GM19324 (cell line): Measurements from ENCODE around the gene SHISA5.
A peak's percentile ranks its signal among the peaks of the same experiment; 100 is the strongest.
"Not testable (repeated sequence)": the region's sequence is repeated elsewhere in the genome, so short reads cannot be mapped to it uniquely, and the experiment has no call there.

ENCODE experiments used
- ATAC-seq: cut with Tn5 transposase; IDR thresholded peaks from one replicate; pipeline ENCODE4 v1.9.1; 2021; ENCODE audit warnings: mild to moderate bottlenecking, moderate library complexity; ENCODE audit not compliant: unreplicated experiment, low FRiP score

The SHISA5 gene

DNA sequence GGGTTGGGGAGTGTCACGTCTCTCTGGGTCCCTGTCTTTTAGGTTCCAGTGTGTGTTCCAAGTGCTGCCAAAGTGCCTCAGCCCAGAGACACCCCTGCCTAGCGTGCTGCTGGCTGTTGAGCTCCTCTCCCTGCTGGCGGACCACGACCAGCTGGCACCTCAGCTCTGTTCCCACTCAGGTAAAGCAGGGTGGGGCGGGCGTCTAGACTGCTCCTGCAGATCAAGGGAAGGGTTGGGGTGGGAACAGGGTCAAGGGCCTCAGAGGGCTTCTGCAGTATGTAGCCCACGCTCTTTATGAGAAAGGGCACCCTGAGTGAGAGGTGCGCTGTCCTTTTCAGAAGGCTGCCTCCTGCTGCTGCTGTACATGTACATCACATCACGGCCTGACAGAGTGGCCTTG, 40.3 kb downstream of the SHISA5 start:
- ATAC-seq: no peak

DNA sequence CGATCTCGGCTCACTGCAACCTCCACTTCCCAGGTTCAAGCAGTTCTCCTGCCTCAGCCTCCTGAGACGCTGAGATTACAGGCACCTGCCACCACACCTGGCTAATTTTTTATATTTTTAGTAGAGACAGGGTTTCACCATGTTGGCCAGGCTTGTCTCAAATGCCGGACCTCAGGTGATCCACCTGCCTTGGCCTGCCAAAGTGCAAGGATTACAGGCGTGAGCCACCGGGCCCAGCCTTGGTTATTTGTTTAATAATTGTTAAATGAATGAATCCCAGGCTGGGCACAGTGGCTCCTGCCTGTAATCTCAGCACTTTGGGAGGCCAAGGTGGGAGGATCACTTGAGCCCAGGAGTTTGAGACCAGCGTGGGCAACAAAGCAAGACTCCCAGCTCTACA, 42.2 kb downstream of the SHISA5 start:
- ATAC-seq: not testable (repeated sequence)

DNA sequence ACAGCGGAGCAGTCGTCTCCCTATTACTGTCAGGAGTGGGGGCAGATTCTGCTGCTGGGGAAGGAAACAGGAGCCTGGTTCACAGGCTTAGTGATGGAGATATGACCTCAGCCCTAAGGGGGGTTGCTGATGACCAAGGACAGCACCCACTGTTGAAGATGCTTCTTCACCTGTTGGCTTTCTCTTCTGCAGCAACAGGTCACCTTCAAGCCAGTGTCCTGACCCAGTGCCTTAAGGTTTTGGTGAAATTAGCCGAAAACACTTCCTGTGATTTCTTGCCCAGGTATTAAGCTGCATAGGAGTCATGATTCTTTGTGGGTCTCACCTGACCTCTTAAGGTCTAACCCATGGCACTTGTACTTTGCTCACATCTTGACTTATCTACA, 43.5 kb downstream of the SHISA5 start:
- no peak for ATAC-seq

DNA sequence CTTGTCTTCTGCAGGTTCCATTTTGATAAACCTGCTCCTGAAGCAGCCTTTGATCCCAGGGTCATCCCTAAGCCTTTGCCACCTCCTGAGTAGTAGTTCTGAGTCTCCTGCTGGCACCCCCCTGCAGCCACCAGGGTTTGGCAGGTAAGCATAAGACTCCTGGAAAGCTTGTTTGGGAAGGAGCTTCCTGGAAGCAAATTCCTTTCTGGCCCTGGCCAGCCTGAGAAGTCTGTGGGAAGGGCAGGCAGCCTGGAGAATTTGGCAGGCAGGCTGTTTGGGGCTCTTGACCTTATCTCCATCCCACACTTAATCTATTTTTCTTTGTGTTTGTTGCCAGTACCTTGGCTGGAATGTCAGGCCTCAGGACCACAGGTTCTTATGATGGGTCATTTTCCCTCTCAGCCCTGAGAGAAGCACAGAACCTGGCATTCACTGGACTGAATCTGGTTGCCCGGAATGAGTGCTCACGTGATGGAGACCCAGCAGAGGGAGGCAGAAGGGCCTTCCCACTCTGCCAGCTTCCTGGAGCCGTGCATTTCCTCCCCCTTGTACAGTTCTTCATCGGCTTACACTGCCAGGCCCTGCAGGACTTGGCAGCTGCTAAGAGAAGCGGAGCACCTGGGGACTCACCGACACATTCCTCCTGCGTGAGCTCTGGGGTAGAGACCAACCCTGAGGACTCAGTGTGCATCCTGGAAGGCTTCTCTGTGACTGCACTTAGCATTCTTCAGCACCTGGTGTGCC, 44.0 kb downstream of the SHISA5 start:
- no peak for ATAC-seq

DNA sequence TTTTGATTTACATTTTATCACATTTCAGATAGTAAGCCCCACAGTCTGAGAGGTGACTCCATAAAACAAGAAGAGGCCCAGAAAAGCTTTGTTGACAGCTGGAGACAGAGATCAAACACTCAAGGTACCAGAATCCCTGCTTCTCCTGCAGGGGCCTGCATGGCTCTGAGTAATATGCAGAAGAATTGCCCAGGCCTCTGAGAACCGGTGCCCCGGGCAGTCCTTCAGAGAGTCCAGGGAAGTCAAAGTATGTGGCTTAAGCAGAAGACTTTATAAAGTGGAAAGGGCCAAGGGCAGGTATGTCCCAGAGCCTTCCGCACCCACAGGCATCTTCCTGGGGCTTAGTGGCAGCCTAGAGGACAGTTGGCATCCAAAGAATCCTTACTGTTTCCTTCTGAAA, 44.6 kb downstream of the SHISA5 start:
- no peak for ATAC-seq

DNA sequence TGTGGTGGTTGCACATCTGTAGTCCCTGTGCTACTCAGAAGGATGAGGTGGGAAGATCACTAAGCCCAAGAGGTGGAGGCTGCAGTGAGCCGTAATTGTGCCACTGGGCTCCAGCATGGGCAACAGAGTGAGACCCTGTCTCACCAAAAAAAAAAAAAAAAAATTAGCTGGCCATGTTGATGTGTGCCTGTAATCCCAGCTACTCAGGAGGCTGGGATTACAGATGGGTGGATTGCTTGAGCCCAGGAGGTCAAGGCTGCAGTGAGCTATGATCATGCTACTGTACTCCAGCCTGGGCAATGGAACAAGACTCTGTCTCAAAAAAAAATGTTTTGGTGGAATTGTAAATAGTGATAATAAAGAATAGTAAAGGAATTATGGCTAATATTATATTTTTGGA, 47.5 kb downstream of the SHISA5 start:
- ATAC-seq: no peak

DNA sequence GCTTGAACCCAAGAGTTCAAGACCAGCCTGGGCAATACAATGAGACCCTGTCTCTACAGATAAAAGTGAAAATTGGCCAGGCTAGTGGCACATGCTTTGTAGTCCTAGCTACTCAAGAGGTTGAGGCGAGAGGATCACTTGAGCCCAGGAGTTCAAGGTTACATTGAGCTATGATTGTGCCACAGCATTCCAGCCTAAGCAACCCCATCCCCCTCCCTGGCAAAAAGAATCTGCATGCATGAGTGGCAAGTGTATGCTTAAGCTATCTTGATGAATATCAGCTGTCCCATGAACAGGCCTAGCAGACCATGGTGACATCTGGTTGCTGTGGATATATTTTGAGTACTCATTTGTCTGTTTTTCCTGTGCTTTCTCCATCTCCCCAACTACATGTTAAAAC, 52.7 kb downstream of the SHISA5 start:
- ATAC-seq: no peak

DNA sequence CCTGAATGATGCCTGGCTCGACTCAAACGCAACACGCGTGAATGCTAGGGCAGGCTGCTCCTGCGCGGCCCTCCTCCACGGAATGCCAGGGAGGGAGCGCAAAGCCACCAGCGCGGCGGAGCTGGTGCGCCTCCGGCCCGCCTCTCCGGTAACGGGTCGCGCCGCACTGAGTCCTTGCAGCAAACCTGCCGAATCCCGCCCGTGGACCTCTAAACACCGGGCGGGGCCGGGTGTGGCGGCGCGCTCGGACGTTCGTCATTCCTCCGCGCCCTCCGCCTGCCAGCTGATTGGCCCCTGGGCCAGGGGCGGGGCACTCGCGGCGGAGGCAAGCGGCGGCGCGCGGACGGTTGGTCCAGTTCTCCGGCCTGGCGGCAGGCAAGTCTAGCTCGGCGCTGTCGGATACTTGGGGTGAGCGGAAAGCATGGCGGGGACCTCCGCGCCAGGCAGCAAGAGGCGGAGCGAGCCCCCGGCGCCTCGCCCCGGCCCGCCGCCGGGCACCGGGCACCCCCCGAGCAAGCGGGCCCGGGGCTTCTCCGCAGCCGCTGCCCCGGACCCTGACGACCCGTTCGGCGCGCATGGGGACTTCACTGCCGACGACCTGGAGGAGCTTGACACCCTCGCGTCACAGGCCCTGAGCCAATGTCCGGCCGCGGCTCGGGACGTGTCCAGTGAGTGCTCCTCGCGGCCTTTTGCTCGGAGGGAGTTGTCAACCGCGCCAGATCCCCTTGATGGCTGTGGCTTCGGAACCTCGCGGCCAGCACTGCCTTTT, 57.4 kb downstream of the SHISA5 start, which contains the start of gene ATRIP:
TSS of gene ATRIP (plus strand) at position 313 of the 769 bp plus-strand sequence. CDS start at position 422, 109 bp downstream.
- ATAC-seq: peak; percentile 92

DNA sequence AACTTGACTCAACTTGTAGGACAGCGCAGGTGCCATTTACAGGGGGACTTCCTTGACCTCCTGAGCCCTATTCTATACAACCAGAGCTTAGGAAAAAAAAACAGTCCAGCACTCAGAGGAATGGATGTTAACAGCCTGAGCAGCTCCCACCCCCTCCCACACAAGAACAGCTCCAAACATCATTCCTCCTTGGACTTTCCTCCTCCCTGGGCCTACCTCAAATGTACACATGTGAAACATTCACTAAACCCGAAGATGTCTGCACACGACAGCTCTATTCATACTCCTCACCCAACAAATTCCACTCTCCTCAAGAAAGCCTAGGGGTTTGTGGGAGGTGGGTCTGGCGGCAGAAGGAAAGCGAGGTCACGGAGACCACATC, 57.9 kb downstream of the SHISA5 start:
- no peak for ATAC-seq

DNA sequence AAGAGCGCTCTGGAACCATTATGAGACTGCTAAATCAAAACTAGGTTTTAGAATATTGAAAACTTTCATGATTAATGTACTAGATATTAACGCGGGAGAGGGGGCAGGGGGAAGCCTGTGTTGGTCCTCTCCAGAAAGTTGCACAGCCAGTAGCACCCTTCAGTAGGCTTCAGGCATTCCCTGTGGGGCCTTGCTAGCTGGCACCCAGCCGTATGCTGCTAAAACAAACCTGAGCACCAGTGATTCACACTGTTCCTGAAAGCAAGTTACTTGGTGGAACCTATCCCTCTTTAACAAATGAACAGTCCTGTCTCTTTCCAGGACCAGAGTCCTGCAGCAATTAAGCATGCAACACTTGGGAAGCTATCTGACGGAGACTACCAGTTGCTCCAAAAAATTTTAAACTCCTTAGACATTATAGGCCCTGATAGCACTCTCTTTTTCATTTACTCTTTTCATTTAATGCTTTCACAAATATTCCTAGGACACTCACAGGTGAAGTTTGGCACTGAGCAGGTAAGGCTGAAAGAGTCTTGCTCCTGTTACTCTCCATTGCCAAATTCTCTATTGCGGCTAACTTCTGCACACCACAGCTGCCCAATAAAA, 58.6 kb downstream of the SHISA5 start:
- ATAC-seq: no peak

DNA sequence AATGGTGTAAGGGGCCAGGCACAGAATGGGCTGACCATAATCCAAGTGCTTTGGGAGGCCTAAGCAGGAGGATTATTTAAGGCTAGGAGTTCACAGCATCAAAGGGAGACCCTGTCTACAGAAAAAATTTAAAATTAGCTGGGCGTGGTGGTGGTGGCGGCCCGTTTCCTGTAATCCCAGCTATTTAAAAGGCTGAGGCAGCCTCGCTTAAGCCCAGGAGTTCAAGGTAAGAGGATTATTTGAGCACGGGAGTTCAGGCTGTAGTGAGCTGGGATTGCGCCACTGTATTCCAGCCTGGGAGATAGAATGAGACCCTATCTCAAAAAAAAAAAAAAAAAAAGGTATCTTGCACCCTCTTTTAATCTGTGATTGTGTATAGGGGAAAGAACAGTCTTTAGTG, 62.0 kb downstream of the SHISA5 start:
- ATAC-seq: no peak

DNA sequence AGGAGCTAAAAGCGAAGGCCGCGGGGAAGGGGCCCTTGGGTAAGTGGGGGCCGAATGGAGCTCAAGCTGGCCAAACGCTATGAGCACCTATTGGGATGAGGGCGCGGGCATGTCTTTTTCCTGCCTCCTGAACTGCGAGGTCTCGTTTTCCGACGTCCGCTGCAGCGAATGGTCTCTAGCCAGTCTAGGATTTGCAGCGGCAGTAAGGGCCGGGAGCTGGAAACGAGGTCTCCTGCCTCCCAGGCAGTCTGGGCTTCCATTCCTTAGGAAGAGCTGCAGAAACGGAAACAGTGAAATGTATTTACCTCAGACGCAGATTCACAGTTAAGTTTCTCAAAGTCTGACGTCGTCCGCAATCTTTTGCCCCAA, 63.4 kb downstream of the SHISA5 start:
- peak; percentile 9 for ATAC-seq

DNA sequence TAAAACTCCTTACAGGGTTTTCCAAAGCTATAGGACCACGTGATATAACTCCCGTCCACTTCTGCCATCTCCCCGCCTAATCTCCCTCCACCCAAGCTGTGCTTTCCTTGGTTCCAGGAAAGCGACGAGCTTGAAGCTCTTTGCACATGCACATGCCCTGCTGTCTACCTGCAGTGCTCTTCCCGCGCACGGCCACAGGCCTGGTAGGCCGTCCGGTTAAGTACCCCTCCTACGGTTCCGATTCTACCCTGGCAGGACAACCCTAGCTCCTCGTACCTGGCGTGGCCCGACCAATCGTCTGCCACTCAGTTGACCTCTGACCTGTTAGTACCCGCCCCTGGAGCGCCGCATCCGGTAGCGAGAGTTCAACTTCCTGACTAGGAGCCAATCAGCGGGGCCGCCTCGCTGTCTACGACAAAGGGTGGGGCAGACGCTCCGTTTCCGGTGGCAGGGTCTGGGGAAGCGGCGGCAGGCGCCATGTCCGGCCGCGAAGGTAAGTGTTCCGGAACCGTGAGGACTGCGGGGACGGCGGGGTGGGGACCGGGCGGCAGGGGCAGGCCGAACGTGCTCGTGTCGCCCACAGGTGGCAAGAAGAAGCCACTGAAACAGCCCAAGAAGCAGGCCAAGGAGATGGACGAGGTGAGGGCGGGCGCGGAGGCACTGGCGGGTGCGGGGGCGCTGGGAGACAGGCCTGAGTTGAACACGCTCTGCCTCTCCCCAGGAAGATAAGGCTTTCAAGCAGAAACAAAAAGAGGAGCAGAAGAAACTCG, 64.0 kb downstream of the SHISA5 start, which contains the start of the genes CCDC51 and TMA7:
TSS of gene CCDC51 (minus strand) at position 300 of the 770 bp plus-strand sequence. CDS start 4,991 bp downstream, outside the sequence.
TSS of gene TMA7 (plus strand) at position 438 of the 770 bp plus-strand sequence. CDS start at position 478, 40 bp downstream.
- peak; percentile 98 for ATAC-seq

DNA sequence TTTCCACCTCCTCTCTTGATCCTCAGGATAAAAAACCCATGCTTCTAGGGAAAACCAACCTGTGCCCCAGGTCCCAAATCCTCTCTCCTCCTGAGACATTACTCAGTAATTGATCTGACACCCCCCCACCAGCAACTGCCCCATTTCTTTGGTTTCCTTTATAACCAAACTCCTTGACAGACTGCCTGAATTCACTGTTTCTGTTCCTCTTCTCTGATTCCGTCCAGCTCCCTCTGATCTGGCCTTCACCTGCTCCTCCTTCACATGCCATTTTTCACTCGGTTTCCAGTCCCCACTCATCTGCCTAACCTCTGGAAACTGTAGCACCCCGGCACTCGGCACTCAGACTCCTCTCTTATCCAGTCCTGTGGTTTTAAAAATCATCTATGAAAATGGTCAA, 66.2 kb downstream of the SHISA5 start:
- no peak for ATAC-seq

DNA sequence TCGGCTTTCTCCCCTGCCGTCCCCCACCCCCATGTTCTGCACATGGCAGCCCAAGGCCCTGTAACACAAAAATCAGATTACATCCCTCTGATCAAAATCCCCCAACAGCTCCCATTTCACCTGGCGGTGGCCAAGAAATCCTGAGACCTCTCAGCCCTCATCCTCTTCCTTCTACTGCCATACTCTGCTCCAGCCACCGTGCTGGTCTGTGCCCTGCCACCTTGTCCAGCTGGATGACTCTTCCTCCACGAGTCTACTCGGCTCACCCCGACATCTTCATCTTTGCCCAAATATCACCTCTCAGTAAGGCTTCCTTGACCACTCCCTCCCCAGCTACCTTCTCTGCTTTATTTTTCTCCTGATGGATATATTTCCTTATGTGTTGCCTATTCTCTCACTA, 67.1 kb downstream of the SHISA5 start:
- no peak for ATAC-seq

DNA sequence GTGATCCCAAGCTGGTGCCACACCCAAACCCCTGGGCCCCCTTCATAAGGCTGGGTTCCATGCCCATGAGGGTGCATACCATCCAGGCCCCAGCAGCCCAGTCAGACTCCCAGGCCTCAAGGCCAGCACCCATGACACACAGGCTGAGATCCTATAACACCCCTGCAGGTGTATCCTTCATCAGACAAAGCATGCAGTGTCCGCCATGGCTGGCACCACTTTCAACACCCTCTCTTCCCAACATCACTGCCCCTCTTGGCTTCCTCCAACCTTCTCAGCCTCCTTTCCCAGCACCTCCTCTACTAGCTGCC, 67.5 kb downstream of the SHISA5 start:
- ATAC-seq: no peak

DNA sequence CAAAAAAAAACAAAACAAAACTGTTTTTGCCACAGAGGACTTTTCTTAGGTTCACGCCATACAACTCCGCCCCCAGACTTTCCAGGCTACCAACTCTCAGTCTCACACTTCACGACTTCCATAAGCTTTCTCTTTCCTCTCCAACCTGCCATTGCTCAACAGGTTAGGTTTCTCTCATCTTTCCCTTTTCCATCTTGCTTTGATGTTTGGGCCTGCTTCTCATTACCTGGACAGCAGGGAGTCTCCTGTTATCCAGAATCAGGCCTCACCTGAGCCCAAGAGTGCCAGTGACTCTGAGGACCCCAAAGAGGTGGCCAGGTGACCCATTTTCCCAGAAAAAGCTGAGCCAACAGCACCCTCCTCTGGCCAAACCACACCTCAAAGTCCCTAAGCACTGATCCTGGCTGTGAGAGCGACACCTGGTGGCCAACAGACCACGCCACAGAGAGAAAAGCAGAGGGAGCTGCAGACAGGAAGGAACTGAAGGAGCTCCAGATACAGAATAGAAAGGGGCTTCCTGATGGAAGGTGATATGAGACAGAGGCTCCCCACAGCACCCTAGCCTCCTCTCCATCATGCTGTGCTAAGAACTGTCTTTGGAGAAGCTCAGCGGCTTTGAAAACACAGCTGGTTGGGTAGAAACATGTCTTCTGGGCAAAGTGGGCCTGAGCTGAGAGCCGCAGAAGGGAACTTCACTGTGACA, 68.0 kb downstream of the SHISA5 start:
- ATAC-seq: no peak

DNA sequence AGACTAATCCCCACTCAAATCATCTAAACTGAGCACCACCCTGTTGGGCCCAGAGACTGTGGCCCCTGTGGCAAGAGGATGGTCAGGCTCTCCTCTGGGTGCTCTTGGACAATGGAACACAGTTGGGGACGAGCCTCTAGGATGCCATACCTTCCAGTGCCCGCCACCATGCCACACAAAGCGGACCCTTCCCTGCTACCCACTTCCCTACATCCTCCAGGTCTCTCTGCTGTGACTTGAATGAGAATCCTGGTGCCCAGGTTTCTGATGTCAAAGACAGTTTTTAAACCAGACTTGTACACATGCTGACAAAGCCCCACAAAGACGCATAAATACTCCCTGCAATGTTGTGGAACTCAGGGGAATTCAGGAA, 68.8 kb downstream of the SHISA5 start:
- ATAC-seq: no peak

DNA sequence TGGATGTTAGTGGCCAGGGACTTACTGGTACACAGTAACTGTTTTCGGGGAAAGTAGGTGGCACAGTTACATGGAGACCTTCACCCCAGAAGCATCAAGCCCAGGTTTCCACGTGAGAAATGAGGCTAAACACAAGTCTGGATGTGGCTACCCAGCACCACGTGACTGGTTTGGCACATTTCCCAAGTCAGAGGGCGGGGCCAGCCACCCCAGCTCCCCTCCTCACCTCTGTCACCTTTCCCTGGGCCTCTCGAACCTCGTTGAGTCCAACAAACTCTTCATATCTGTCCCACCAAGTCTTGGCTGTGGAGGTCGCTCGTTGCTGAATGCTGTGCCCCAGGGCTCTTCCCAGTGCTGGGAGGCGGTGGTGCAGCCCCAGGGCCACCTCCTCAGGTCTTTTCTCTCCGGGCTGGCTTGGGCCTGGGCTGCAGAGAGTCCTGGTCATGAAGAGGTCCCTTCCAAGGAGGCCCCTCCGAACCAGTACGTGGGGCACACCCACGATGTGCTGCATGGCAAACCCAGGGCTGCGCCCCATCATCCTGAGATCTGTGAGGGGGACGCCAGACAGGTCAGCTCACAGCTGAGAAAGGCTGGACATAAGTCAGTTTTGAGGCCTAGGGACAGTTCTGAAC, 69.3 kb downstream of the SHISA5 start:
- ATAC-seq: no peak
